Raji (cell line): ENCODE data around the gene KCNQ1.

Source experiments
- POLR2A ChIP-seq: IDR thresholded peaks from 2 replicates; pipeline ENCODE4 v1.6.1; 2011; ENCODE audit warnings: low read depth, low read length, control low read depth; ENCODE audit not compliant: insufficient read depth

KCNQ1 gene

GRCh38 chr11:2898366-2899079 is 453.7 kb downstream of the KCNQ1 start:
- TF ChIP-seq POLR2A: no peak
